ENCODE data around the gene TRAK1.
A peak's percentile ranks its signal among the peaks of the same experiment; 100 is the strongest.

TRAK1 gene

DNA sequence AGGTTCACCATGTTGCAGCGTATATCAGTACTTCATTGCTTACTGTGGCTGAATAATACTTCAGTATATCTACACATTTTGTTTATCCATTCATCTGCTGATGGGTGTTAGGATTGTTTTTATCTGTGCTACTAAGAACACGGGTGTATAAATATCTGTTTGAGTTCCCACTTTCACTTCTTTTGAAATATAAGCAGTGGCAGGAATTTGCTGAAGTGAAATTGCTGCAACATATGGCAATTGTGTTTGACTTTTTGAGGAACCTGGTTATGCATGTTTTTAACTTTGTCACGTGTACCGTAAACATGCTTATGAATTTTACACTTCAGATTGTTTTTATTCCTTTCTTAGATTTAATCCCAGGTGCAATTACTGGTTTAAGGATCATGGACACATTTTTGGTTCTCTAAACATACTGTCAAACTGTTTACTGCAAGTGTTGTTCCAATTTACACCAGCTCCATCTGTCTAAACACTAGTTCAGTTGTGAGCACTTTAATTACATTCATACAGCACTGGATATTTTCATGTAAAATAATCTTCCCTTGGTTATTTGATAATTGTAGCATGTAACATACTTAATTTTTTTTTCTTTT lies 23.1 kb downstream of the TRAK1 start:
- TF ChIP-seq, protein P1, sequence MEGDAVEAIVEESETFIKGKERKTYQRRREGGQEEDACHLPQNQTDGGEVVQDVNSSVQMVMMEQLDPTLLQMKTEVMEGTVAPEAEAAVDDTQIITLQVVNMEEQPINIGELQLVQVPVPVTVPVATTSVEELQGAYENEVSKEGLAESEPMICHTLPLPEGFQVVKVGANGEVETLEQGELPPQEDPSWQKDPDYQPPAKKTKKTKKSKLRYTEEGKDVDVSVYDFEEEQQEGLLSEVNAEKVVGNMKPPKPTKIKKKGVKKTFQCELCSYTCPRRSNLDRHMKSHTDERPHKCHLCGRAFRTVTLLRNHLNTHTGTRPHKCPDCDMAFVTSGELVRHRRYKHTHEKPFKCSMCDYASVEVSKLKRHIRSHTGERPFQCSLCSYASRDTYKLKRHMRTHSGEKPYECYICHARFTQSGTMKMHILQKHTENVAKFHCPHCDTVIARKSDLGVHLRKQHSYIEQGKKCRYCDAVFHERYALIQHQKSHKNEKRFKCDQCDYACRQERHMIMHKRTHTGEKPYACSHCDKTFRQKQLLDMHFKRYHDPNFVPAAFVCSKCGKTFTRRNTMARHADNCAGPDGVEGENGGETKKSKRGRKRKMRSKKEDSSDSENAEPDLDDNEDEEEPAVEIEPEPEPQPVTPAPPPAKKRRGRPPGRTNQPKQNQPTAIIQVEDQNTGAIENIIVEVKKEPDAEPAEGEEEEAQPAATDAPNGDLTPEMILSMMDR (IDR thresholded peaks at IDR 0.05): no peak
- Mint-ChIP-seq H3K9me3 (no peaks in the 10 kb centered on the region), H3K27me3 (ENCODE audit: low read depth, poor library complexity) (no peaks in the 10 kb centered on the region), H3K4me1 (peaks cover 34% of the 10 kb centered on the region), H3K36me3 (ENCODE audit: low read depth) (peaks cover 6% of the 10 kb centered on the region), H3K4me3 (no peak overlapping the region), H3K27ac (no peak overlapping the region)
- DNase-seq: no peak

DNA sequence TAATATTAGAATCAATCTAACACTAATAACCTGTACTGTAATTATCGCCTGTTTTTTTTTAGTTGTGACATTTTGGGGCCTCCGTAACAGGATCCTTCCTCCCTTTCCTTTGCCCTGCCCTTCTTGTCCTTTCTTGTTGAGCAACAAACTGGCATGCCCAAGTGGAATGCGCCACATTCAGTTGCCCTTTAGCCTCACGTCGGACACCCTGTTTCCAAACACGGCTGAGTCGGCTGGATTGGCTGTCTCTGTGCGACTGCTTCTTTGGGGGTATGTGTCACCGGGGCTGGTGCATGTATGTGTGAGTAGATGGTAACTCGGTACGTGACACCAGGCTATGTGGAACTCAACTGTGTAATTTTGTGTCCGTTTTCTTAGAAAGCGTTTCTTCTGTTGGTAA lies 24.1 kb downstream of the TRAK1 start:
- H3K4me3 Mint-ChIP-seq: no peak overlapping the region
- H3K4me1 Mint-ChIP-seq: peaks cover 35% of the 10 kb centered on the region
- TF ChIP-seq, protein P1 (IDR thresholded peaks at IDR 0.05): no peak
- H3K36me3 Mint-ChIP-seq (ENCODE audit: low read depth): peaks cover 6% of the 10 kb centered on the region
- DNase-seq: no peak
- no peaks in the 10 kb centered on the region for H3K27me3 Mint-ChIP-seq (ENCODE audit: low read depth, poor library complexity)
- H3K27ac Mint-ChIP-seq: no peak overlapping the region
- no peaks in the 10 kb centered on the region for H3K9me3 Mint-ChIP-seq

DNA sequence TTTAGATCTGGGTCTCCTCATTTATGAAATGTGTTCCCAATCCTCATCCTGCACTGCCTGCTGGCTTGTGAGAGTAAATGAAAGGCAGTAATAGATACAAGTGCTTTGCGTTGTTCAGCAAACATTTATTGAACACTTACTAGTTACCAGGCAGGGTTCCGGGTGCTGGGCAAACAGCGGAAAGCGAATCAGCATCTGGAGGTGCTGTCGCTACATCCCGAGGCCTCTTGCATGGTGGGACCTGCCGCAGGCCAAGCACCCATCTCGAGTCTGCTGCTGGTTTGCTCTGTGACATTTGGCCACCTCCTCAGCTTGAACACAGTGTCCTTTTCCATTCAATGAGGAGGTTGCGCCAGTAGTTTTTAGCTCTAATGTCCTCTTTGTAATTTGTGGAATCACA lies 24.8 kb downstream of the TRAK1 start:
- DNase-seq: no peak
- TF ChIP-seq, protein P1 (IDR thresholded peaks at IDR 0.05): no peak
- no peaks in the 10 kb centered on the region for H3K27me3 Mint-ChIP-seq (ENCODE audit: low read depth, poor library complexity)
- no peak overlapping the region for H3K27ac Mint-ChIP-seq
- H3K4me1 Mint-ChIP-seq: peaks cover 35% of the 10 kb centered on the region
- H3K36me3 Mint-ChIP-seq (ENCODE audit: low read depth): peaks cover 9% of the 10 kb centered on the region
- no peak overlapping the region for H3K4me3 Mint-ChIP-seq
- no peaks in the 10 kb centered on the region for H3K9me3 Mint-ChIP-seq

DNA sequence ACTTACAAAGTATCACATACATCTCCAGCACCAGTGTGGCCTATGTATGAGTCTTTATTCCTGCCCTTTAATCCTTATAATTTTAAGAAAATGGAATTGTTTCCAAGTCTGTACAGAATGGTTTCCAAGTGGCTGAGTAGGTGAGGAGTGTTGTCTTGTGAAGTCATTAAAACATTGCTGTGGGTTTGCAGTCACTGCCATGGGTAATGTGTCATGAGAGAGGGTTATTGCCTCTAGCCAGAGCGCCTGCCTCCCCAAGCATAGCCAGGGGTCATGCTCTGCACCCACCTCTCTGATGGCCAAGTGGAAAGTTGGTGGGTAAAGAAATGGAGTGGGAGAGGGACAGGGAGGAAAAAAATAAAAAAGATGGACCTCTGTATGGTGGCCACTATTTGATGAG lies 25.3 kb downstream of the TRAK1 start:
- Mint-ChIP-seq H3K36me3 (ENCODE audit: low read depth) (peaks cover 9% of the 10 kb centered on the region), H3K27ac (peak overlapping the region; percentile 29), H3K9me3 (no peaks in the 10 kb centered on the region), H3K4me1 (peaks cover 35% of the 10 kb centered on the region), H3K4me3 (no peak overlapping the region), H3K27me3 (ENCODE audit: low read depth, poor library complexity) (no peaks in the 10 kb centered on the region)
- no peak for DNase-seq
- TF ChIP-seq, protein P1 (IDR thresholded peaks at IDR 0.05): no peak

DNA sequence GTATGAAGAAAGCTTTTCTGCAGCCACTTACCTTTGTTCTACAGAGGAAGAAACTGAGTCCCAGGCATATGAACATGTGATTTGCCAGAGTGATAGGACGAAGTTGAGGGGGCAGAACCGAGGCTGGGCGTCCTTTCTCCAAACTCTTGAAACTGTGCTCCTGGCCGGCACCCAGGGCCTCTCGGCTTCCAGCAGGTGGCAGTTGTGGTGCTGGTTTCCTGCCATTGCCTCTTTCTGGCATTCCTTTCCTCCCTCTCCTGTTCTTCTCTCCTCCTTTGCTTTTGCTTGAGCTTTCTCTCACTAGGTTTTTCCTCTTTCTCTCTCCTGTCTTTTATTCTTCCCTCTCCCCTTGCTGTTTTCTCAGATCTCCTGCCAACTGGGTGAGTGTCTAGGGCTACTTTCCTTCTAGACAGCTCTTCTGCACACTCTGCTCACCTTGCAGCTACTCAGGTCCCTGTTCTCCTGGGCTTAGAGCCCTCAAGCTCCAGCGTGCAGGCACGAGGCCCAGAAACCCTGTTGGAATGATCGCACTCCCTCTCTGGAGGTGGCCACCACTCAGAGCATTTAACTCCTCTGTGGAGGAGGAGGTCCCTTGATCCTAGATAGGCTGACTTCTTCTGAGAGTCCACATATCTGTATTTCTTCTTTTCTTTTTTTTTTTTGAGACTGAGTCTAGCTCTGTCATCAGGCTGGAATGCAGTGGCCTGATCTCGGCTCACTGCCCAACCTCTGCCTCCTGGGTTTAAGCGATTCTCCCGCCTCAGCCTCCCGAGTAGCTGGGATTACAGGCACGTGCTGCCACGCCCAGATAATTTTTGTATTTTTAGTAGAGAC lies 26.2 kb downstream of the TRAK1 start:
- no peak for DNase-seq
- Mint-ChIP-seq H3K27ac (no peak overlapping the region), H3K27me3 (ENCODE audit: low read depth, poor library complexity) (no peaks in the 10 kb centered on the region), H3K4me3 (no peak overlapping the region), H3K36me3 (ENCODE audit: low read depth) (peaks cover 9% of the 10 kb centered on the region), H3K9me3 (no peaks in the 10 kb centered on the region), H3K4me1 (peaks cover 39% of the 10 kb centered on the region)
- TF ChIP-seq, protein P1 (IDR thresholded peaks at IDR 0.05): peak; percentile 36
